ENCODE measurements around the gene CRYBB1.

Gene CRYBB1

DNA sequence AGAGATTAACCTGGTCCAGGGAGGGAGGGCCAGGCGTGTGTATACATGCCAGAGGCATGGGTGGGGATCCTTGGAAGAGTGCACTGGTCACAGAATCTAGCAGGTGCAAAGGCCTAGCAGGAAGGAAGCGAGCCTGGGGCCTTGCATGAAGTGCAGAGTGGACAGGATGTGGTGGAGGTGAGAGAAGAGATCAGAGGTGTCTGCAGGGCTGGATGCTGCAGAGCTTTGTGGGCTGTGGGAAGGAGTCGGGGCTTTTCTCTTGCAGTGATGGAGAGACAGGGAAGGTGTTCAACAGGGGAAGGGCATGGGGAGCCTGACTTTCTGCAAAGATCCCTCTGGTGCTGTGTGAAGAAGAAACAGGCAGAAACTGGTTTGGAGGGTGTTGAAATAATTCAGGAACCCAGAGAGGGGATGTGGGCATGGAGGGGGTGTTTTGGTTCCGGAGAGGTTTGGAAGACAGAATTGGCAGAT, 25.4 kb downstream of the CRYBB1 start:
- no peak overlapping the region for H3K9ac ChIP-seq (ENCODE audit: insufficient read length)
- H3K36me3 ChIP-seq (ENCODE audit: insufficient read depth, low read length), result no peaks in the 10 kb centered on the region
- no peak overlapping the region for H3K4me3 ChIP-seq
- H3K27ac ChIP-seq, result no peak overlapping the region
- TF ChIP-seq EZH2 (IDR thresholded peaks at IDR 0.05) (no peak), FOXP2 (optimal IDR thresholded peaks at IDR 0.05; ENCODE audit: control extremely low read depth, extremely low read length, insufficient read depth) (no peak), POLR2AphosphoS5 (IDR thresholded peaks at IDR 0.05; ENCODE audit: borderline replicate concordance, low read depth, low read length) (no peak)
- no peaks in the 10 kb centered on the region for H3K9me3 ChIP-seq (ENCODE audit: low read depth, low read length)
- no peak for DNase-seq (ENCODE audit: low read depth, low spot score)

DNA sequence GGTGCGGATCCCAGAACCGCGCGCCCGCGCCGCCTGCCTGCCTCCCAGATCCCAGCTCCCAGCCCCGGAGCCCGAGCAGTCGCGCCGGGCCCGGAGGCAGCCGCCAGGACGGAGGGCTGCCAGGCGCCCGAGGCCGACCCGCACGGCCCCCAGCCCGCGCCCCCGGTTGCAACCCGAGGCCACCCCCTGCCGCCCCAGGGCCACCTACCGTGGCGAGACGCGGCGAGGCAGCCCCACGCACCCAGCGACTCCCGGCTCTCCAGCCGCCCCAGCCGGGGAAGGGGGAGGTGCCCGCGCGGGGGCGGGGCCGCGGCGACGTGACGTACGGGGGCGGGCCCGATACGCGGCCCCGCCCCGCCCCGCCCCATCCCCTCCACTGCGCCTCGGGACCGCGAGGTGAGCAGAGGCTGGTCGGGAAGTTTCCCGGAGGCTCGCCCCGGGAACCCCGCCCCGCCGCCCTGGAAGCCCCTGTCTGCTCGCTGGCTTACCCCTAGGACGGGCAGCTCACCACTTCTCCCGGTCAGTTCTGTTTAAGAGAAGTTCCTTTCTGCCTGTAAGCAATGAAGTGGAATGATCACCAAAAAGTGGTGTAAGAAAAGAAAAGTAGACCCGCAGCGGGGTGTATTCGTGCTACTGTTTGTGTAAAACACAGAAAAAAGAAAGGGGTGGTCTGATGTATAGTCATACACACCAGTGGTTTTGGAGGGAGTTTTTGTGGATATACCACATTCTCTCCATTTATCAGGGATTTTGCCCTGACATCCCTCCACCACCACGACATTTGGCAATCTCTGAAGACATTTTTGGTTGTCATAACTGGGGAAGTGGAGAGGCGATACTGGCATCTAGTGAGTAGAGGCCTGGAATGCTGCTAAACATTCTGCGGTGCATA, 27.7 kb downstream of the CRYBB1 start, which contains the start of gene TPST2:
Gene TPST2 (minus strand): TSS at position 288 of the 892 bp plus-strand sequence. CDS start 48,502 bp downstream, outside the sequence.
- H3K36me3 ChIP-seq (ENCODE audit: insufficient read depth, low read length), result no peaks in the 10 kb centered on the region
- H3K4me3 ChIP-seq, result peak within 1 kb of the TSS; percentile 79
- no peak for DNase-seq (ENCODE audit: low read depth, low spot score)
- H3K27ac ChIP-seq, result no peak within 1 kb of the TSS
- H3K9me3 ChIP-seq (ENCODE audit: low read depth, low read length), result no peaks in the 10 kb centered on the region
- peak within 1 kb of the TSS; percentile 66 for H3K9ac ChIP-seq (ENCODE audit: insufficient read length)
- TF ChIP-seq POLR2AphosphoS5 (IDR thresholded peaks at IDR 0.05; ENCODE audit: borderline replicate concordance, low read depth, low read length) (peak; percentile 57; the same call in 1 of the 2 replicates), EZH2 (IDR thresholded peaks at IDR 0.05) (no peak), FOXP2 (optimal IDR thresholded peaks at IDR 0.05; ENCODE audit: control extremely low read depth, extremely low read length, insufficient read depth) (no peak)

DNA sequence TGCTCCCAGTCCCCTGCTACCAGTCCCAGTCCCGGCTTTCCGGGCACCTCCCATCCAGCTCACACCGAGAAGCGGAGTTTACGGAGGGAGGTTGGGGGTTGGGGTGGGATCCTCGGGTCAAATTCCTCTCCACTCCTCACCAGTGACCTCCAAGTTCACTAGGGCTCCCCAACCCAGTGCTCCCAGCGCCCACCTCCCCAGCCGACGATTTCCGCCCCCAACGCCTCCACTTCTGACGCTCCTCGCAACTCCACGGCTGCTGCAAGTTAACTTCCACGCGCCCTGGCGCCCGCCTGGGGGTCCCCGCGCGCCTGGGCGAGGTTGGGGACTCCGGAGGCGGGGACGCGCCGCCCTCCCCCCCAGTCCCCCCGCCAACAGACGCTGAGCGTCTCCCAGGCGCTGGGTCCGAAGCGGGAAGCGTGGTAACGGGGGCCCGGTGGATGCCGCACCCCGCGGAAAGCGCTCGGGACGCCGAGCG, 28.4 kb downstream of the CRYBB1 start:
- peak overlapping the region; percentile 79 for H3K4me3 ChIP-seq
- no peaks in the 10 kb centered on the region for H3K9me3 ChIP-seq (ENCODE audit: low read depth, low read length)
- TF ChIP-seq POLR2AphosphoS5 (IDR thresholded peaks at IDR 0.05; ENCODE audit: borderline replicate concordance, low read depth, low read length), result no peak
- no peak for TF ChIP-seq FOXP2 (optimal IDR thresholded peaks at IDR 0.05; ENCODE audit: control extremely low read depth, extremely low read length, insufficient read depth)
- TF ChIP-seq EZH2 (IDR thresholded peaks at IDR 0.05), result no peak
- H3K9ac ChIP-seq (ENCODE audit: insufficient read length), result peak overlapping the region; percentile 66
- H3K36me3 ChIP-seq (ENCODE audit: insufficient read depth, low read length), result no peaks in the 10 kb centered on the region
- H3K27ac ChIP-seq, result no peak overlapping the region
- no peak for DNase-seq (ENCODE audit: low read depth, low spot score)

DNA sequence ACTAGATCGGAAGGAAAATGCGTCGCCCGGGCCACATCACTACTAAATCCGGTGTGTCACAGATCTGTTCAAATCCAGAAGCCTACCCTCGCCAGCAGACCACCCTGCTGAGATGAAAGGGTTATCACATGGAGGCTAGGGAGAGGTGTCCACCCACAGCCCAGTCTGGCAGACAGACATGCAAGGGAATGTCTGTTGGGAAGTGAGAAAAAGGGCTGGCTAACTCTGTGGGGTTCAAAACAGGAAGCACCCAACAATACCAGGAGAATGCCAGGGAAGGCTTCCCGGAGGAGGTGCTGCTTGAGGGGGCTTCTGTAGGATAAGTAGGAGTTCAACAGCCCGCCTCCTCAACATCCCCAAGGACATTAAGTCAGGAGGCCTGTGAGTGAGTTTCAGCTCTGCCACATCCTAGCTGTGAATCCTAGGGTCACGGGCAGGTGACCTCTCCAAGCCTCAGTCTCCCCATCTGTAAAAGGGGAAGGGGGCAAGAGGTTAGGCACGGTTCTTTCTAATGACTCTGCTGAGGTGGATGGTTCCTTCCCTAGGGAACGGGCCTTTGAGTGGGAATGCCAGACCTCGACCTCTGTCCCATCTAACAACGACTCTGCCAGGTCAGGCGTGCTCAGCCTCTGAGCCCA, 29.0 kb downstream of the CRYBB1 start:
- peak overlapping the region; percentile 79 for H3K4me3 ChIP-seq
- DNase-seq (ENCODE audit: low read depth, low spot score), result no peak
- TF ChIP-seq EZH2 (IDR thresholded peaks at IDR 0.05) (no peak), POLR2AphosphoS5 (IDR thresholded peaks at IDR 0.05; ENCODE audit: borderline replicate concordance, low read depth, low read length) (no peak), FOXP2 (optimal IDR thresholded peaks at IDR 0.05; ENCODE audit: control extremely low read depth, extremely low read length, insufficient read depth) (no peak)
- H3K9ac ChIP-seq (ENCODE audit: insufficient read length), result no peak overlapping the region
- H3K9me3 ChIP-seq (ENCODE audit: low read depth, low read length), result no peaks in the 10 kb centered on the region
- H3K36me3 ChIP-seq (ENCODE audit: insufficient read depth, low read length), result no peaks in the 10 kb centered on the region
- H3K27ac ChIP-seq, result no peak overlapping the region

DNA sequence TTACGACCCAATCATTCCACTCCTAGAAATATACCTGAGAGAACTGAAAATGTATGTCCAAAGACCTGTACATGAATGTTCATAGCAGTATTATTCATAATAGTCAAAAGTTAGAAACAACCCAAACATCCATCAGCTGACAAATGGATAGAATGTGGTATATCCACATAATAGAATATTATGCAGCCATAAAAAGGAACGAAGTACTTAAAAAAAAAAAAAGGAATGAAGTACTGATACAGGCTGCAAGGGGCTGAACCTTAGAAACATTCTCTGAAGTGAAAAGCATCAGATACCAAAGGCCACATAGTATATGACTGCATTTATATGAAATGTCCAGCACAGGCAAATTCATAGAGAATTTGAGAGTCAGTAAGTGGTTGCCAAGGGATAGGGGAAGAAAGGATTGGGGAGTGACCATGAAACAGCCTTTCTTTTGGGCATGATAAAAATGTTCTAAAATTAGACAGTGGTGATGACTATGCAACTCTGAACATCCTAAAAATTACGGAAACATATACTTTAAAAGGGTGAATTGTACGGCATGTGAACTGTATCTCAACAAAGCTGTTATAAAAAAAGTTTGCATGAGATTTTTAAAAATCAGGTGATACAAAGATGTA, 29.7 kb downstream of the CRYBB1 start:
- TF ChIP-seq POLR2AphosphoS5 (IDR thresholded peaks at IDR 0.05; ENCODE audit: borderline replicate concordance, low read depth, low read length) (no peak), EZH2 (IDR thresholded peaks at IDR 0.05) (no peak), FOXP2 (optimal IDR thresholded peaks at IDR 0.05; ENCODE audit: control extremely low read depth, extremely low read length, insufficient read depth) (no peak)
- no peaks in the 10 kb centered on the region for H3K9me3 ChIP-seq (ENCODE audit: low read depth, low read length)
- DNase-seq (ENCODE audit: low read depth, low spot score), result no peak
- no peaks in the 10 kb centered on the region for H3K36me3 ChIP-seq (ENCODE audit: insufficient read depth, low read length)
- no peak overlapping the region for H3K4me3 ChIP-seq
- no peak overlapping the region for H3K9ac ChIP-seq (ENCODE audit: insufficient read length)
- H3K27ac ChIP-seq, result no peak overlapping the region

DNA sequence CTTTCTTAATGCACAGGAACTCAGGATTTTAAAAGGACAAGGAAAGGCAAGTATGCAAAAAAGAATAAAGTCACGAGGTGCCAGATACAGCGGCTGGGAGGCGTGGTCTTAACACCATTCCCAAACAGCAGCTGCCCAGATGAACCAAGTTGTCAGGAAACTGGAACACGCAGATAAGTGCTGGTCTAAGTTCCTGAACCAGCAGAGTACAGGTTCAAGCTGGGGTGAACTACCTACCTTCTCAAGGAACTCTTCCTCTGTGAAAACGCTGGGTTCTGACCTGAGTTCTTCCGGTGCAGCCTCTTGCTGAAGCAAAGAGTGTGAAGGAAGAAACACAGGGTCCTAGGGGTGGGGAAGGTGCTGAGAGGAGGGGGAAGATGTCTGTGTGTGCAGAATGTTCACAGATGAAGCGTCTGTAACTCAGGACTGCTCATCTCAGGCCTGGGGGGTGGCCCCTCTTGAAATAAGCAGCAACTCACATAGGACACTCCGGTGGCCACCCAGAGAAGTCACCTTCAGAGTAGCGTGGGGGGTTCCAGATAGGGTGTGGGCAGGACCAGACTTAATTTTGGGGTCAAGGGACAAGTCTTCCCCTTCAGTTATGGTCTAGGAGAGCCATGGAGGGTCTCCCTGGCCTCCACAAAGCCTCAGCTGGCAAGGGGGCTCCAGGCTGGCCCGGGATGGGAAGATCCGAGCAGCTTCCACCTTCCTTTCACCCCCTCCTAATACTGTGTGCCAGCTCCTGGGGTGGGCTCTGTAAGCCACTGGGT, 31.1 kb downstream of the CRYBB1 start:
- Histone ChIP-seq H3K4me3 (no peak overlapping the region), H3K36me3 (ENCODE audit: insufficient read depth, low read length) (no peaks in the 10 kb centered on the region), H3K27ac (no peak overlapping the region), H3K9me3 (ENCODE audit: low read depth, low read length) (no peaks in the 10 kb centered on the region), H3K9ac (ENCODE audit: insufficient read length) (no peak overlapping the region)
- no peak for DNase-seq (ENCODE audit: low read depth, low spot score)
- TF ChIP-seq EZH2 (IDR thresholded peaks at IDR 0.05), result no peak
- no peak for TF ChIP-seq FOXP2 (optimal IDR thresholded peaks at IDR 0.05; ENCODE audit: control extremely low read depth, extremely low read length, insufficient read depth)
- TF ChIP-seq POLR2AphosphoS5 (IDR thresholded peaks at IDR 0.05; ENCODE audit: borderline replicate concordance, low read depth, low read length), result no peak

DNA sequence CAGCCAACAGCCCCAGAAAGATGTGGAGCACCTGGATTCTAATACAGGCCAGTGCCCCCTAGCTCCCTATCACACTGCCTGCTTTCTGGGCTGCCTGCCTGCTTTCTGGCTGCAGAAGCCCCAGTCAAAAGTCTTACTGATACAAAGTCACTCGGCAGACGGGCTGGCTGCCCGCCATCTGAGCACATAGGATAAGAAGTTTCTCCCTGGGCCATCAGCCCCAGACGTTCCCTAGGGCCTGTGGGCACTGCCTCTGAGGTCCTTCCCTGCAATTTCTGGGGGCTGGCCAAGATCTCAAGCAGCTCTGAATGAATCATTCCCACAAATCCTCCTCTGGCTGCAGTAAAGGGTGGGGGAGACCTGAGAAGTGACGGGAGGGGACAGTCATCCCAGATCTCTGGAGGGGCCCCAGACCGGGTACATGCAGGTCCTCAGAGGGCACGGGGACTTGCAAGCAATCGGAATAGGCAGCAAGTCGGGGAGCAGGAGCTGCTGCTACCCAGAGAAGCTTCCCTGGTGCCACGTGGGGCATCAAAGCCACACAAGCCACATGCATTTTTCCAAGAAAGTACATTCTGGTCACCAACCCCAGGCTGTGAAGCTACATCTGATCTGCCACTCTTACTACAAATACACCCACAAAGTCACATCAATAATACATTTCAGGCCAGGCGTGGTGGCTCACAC, 32.6 kb downstream of the CRYBB1 start:
- Histone ChIP-seq H3K36me3 (ENCODE audit: insufficient read depth, low read length) (no peaks in the 10 kb centered on the region), H3K9ac (ENCODE audit: insufficient read length) (no peak overlapping the region), H3K9me3 (ENCODE audit: low read depth, low read length) (no peaks in the 10 kb centered on the region), H3K4me3 (no peak overlapping the region), H3K27ac (no peak overlapping the region)
- TF ChIP-seq EZH2 (IDR thresholded peaks at IDR 0.05), result no peak
- TF ChIP-seq POLR2AphosphoS5 (IDR thresholded peaks at IDR 0.05; ENCODE audit: borderline replicate concordance, low read depth, low read length), result no peak
- no peak for TF ChIP-seq FOXP2 (optimal IDR thresholded peaks at IDR 0.05; ENCODE audit: control extremely low read depth, extremely low read length, insufficient read depth)
- DNase-seq (ENCODE audit: low read depth, low spot score), result no peak
